Limb (tissue), 2 donors: ENCODE data around the gene REV1.
"Not testable (repeated sequence)": the region's sequence is repeated elsewhere in the genome, so short reads cannot be mapped to it uniquely, and the experiment has no call there.

Source experiments
- DNase-seq, 2 donors: peaks; one replicate each; pipeline ENCODE4 v3.0.0-alpha.2; 2016; ENCODE audit errors: extremely low spot score in 2 of 2

REV1 gene

GRCh38 chr2:99354825-99355224 lies 135.0 kb downstream of the REV1 start:
- DNase-seq: not testable (repeated sequence)

- no peak for DNase-seq
These were observed 135.7 kb downstream of the REV1 start for GRCh38 chr2:99354070-99354469.
